NCI-H345 treated with DMSO at 0.1 percent for 48 hours (cell line): ENCODE measurements around the gene MADD.
"Not testable (repeated sequence)": the region's sequence is repeated elsewhere in the genome, so short reads cannot be mapped to it uniquely, and the experiment has no call there.

Experiments
- DNase-seq: peaks from one replicate; lab custom pipeline; 2025; ENCODE audit not compliant: unreplicated experiment; lab: John Stamatoyannopoulos, UW

Gene MADD

DNA sequence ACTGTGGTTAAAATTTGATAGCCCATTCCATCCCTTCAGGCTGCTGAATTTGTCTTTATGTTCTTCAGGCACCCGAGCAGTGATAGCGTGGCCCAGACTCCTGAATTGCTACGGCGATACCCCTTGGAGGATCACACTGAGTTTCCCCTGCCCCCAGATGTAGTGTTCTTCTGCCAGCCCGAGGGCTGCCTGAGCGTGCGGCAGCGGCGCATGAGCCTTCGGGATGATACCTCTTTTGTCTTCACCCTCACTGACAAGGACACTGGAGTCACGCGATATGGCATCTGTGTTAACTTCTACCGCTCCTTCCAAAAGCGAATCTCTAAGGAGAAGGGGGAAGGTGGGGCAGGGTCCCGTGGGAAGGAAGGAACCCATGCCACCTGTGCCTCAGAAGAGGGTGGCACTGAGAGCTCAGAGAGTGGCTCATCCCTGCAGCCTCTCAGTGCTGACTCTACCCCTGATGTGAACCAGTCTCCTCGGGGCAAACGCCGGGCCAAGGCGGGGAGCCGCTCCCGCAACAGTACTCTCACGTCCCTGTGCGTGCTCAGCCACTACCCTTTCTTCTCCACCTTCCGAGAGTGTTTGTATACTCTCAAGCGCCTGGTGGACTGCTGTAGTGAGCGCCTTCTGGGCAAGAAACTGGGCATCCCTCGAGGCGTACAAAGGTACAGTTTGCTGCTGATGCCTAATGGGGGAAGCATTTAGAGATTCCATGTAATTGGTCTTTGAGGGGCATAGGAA is 4.7 kb downstream of the MADD start:
- DNase-seq, result no peak

DNA sequence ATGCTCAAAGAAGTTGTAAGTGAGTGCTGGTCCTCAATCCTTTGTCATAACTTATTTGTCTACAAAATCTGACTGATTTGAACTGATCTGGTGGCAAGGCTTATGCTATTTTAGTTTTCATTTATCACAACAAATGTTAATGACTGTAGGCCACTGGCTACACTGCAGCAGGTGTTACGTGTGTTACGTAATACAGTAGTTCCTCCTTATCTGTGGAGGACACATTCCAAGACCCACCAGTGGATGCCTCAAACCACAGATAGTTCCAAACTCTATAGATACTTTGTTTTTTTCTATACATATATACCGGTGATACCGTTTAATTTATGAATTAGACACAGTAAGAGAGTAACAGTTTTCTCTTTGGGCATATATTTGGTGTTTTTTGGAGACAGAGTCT is 7.0 kb downstream of the MADD start:
- DNase-seq, result no peak

DNA sequence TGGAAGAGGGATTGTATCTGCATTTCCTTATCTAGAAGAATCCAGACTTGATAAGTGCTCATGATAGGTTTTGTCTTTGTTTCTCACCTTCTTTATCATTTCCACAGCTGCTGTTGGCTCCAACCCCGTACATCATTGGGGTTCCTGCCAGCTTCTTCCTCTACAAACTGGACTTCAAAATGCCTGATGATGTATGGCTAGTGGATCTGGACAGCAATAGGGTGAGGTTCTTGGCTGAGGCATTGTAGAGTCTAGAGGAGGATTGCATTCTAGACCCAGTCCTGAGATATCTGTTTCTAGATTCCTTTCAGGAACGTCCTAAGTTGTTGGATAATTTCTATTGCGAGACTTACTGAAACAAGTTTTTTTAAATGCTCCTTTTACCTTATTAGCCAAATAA is 8.1 kb downstream of the MADD start:
- no peak for DNase-seq

DNA sequence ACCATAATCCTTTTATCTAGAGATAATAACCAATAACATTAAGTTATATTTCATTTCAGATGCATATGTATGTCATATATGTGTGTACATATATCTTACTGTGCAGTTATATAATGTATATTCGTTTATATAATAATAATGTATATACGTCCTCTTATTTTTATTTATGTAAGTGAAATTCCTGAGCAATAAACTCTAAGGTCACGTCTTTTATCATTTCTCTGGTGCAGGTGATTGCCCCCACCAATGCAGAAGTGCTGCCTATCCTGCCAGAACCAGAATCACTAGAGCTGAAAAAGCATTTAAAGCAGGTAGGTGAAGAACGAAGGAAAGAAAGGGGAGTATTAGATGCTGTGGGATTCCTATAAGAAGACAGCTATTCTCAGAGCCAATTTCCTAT is 8.8 kb downstream of the MADD start:
- DNase-seq, result no peak

DNA sequence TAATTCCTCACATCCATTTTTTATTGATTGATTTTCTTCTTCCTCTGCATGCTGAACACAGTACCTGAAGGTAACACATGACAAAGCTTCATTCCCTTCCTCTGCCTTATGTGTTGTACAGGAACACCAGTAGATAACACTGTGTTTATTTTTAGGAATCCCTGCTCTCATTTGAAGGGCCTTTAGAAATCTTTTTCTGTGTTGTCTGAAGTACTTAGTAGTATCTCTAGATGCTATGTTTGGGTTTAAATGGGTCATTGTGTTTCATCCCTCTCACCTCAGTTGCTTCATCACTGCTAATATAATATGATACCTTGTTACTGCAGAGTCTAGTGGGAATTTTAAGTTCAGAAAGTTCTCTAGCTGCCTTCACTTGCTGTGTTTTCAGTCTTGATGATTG is 10.2 kb downstream of the MADD start:
- DNase-seq, result no peak

DNA sequence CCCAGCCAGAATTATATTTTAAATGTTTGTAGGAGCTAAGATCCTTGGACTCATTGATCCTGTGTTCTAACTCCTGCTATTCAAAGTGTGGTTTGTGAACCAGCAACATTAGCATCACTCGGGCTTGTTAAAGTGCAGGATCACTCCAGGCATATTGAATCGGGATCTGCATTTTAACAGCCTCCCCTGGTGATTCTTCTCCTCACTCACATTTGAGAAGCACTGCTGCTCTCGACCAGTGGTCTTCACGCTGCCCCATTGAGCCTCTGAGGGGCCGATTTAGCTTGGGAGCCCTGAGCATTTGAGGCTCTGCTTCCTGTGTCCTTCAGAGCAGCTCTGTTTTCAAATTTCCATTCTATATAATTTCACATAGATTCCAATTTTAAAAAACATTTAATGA is 10.9 kb downstream of the MADD start:
- DNase-seq, result no peak

DNA sequence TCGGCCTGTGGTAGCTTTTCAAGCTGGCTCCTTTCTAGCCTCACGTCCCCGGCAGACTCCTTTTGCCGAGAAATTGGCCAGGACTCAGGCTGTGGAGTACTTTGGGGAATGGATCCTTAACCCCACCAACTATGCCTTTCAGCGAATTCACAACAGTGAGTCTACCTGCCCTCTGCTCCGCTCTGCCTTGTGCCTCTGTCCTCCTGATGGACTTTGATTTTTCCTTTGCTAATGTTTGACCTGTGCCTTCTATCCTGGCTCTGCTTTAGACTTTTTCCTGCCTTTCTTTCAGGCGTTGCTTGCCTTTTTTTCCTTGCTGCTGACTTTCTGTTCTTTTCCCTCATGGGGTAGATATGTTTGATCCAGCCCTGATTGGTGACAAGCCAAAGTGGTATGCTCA is 12.5 kb downstream of the MADD start:
- DNase-seq, result no peak

DNA sequence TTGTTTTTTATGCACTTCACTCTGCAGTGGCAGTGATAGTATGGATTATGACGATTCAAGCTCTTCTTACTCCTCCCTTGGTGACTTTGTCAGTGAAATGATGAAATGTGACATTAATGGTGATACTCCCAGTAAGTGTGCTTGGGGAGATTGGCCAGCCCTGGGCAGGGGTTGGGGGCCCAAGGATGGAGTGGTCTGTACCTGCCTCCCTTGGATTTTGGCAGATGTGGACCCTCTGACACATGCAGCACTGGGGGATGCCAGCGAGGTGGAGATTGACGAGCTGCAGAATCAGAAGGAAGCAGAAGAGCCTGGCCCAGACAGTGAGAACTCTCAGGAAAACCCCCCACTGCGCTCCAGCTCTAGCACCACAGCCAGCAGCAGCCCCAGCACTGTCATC is 14.2 kb downstream of the MADD start:
- DNase-seq, result no peak

DNA sequence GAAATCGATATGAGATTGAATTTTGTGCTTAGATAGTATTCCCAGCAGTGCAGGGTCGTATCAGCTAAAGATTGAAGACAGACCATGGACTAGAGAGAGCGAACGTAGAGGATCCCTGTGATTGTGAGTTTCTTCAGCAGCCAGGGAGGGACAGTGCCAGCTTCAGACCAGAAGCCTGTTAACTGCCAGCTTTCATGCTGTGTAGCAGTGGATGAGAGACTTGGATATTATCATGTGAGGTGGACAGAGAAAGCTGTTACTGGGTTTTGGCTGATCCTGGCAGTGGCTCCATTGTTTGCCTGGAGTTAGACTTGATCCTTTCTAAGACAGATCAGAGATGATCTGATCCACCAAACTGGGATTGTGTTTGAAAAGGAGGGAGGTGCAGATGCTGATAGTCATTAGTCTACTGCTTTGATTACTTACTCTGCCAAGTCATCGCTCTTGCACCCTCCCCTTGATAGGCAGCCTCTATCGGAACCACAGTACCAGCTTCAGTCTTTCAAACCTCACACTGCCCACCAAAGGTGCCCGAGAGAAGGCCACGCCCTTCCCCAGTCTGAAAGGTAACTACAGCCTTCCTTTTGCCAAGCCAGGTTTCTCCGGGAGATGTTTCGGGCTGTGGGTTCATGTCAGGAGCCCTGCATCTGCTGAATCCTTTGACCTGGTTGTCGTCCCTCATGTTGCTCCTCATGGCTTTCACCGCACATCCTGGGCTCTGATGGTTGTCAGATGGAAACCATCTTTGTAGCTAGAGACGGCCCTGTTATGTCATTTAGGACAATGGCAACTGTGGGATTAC is 16.2 kb downstream of the MADD start:
- no peak for DNase-seq

DNA sequence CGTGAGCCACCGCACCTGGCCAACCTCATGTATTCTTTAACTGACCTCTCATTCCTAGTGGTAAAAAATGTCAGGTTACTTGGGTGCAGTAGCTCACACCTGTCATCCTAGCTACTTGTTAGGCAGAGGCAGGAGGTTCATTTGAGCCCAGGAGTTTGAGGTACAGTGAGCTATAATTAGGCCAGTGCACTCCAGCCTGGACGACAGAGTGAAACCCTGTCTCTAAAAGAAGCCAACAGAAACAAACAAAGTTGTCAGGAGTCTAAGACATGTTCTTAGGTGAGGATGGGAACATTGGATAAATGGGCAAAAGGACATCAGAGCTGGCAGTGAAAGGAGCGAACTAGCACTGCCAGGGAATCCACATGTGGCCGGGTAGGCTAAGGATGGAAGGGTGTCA is 18.1 kb downstream of the MADD start:
- no peak for DNase-seq

DNA sequence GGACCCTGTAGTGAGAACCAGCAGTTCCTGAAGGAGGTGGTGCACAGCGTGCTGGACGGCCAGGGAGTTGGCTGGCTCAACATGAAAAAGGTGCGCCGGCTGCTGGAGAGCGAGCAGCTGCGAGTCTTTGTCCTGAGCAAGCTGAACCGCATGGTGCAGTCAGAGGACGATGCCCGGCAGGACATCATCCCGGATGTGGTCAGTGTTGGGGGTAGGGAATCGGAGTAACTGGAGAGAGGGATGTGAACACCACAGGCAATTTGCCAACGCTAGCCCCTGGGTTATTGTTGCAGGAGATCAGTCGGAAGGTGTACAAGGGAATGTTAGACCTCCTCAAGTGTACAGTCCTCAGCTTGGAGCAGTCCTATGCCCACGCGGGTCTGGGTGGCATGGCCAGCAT is 19.9 kb downstream of the MADD start:
- DNase-seq, result no peak

DNA sequence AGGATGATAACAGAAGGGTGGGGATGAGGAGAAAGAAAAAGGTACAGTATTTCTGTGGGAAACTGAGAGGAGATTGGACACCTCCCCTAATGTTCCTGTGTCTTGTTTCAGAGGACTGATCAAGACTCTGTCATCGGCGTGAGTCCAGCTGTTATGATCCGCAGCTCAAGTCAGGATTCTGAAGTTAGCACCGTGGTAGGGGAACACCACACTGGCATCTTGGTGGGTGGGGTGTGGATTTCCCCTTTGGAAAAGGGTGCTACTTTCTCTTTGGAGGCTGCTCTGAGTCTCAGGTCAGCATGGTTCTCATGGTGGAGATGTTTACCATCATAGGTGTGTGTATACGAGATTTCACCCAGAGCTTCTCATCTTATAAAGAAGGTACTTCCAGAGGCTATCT is 25.5 kb downstream of the MADD start:
- DNase-seq, result no peak

DNA sequence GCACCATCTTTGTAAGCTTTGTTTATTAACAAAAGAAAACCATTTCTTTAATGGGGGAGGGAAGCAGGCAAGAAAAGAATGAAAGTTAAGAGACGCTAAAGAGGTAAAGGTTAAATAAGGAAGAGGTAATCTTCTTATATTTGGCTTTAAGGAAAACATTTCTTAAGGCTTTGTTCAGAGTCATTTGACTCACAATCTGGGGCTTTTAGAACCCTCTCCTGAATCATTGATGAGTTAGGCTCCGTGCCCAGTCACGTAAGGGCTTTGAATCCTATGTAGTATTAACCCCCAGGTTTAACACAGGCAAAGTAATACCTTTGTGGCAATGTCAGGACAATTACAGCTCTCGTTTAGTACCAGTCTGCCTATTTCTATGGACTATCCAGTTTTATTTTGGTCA is 26.1 kb downstream of the MADD start:
- no peak for DNase-seq

DNA sequence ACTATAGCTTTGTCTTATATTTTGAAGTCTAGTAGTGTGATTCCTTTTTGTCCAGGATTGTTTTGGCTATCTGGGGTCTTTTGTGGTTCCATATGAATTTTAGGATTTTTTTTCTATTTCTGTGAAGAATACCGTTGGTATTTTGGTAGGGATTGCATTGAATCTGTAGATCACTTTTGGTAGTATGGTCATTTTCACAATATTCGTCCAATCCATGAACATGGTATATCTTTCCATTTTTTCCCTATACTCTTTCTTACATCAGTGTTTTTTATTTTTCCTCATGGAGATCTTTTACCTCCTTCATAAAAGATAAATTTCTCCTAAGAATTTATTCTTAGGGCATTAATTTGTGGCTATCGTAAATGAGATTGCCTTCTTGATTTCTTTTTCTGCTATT is 29.1 kb downstream of the MADD start:
- DNase-seq, result no peak

DNA sequence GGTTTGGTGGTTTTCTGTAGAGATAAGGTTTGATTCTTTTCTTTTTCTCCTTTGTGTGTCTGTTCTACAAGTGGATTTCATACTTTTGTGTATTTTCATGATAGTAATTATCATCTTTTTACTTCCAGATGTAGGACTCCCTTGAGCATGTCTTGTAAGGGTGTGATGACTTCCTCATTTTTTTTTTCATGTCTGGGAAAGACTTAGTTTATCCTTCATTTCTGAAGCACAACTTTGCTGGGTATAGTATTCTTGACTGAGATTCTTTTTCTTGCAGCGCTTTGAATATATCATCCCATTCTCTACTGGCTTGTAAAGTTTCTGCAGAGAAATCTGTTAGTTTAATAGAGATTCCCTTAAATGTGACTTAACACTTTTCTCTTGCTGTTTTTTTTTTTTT is 32.9 kb downstream of the MADD start:
- DNase-seq, result no peak

DNA sequence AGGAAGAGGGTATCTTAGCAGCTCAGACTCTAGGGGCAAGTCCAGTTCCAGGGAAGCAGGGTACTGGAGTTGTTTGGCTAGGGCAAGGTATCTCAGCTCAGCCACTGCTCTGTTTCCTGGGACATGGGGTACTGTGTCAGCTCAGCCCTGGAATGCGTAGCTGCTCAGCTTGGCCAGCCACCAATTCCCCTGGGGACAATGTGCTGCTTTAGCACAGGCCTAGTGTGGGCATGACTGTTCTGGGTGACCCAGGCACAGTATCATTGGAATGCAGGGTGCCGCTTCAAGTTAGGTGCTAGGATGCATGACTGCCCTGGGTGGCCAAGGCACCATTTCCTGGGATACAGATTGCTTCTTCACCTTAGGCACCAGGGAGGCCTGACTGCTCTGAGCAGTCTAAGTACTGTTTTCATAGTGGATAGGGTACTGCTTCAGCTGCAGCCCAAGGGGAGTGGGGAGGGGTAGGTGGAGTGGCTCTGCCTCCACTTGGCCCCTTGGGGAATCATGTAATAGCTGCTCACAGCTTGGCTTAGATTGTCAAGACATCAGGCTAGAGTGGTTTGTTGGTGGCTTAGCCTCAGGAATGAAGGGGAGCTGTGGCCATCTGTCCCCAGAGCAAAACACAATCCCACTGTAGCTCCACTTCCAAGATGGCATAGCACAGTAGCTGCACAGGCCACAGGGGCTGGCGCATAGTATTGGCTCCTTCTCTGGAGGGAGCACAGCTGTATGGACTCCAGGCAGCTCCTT is 36.0 kb downstream of the MADD start:
- DNase-seq, result no peak

DNA sequence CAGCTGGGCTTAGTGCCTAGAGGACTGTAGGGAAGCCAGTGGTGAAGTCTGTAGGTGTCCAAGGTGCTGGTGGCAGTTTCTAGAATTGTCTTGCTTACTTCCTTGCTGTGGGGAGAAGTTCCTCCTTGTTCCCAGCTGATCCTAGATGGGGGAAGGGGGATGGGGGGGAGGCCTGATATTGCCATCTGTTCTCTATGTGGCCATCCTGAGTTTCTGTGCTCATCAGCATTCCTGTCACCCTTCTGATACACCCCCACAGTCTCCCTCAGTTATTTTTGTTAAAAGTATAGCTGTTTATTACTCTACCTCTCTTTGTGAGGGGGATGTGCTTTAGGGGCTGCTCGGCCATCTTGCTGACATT is 36.5 kb downstream of the MADD start:
- DNase-seq, result no peak

DNA sequence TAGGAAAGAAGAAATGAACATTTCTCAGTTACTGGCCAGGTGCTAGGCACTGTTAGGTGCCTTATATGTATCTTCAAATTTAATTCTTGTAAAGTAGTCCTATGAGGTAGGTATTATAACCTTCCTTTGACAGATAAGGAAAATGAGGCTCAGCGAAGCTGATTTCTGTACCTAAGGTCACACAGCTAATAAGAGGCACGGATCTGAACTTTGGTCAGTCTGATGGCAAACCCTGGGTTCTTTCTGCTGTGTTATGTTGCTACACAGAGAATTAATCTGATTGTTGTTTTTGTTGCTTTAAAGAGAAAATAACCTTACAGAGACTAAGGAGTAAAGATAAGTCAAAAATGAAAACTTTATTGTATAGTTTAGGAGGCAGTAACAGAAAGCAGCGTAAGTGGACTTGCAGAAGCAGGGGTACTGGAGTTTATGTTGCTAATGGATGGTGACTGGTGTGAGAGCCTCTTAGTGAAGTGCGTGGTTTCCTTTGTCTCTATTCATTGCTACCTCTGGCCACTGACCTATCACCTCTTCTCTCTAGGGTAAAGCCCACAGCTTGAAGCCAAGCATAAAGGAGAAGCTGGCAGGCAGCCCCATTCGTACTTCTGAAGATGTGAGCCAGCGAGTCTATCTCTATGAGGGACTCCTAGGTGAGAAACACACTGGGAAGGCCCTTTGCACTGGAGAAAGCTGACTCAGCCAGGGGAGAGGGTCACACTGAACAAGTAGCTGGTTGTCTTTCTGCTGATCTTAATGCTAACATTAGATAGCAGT is 38.3 kb downstream of the MADD start:
- DNase-seq, result no peak

DNA sequence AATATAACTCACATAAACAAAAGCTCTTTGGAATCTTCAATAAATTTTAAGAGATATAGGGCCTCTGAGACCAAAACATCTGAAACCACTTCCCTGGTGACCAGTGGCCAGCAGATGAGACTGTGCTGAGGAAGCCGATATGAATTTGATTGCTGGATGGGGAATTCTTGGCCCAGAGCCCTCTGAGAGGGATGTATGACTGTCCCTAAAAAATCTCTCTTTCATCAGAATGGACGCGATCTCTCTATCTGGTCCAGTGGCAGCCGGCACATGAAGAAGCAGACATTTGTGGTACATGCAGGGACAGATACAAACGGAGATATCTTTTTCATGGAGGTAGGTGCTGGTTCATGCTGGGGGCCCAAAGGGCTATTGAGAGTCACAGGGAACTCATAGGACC is 45.1 kb downstream of the MADD start:
- DNase-seq, result no peak

DNA sequence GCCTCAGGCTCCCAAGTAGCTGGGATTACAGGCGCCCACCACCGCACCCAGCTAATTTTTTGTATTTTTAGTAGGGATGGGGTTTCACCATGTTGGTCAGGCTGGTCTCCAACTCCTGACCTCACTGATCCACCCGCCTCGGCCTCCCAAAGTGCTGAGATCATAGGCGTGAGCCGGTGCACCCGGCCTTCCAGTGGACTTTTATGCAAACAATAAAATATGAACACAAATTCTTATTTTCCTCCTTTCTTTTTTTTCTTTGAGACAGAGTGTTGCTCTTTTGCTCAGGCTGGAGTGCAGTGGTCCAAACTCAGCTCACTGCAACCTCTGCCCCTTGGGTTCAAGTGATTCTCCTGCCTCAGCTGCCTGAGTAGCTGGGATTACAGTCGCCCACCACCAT is 46.6 kb downstream of the MADD start:
- not testable (repeated sequence) for DNase-seq

DNA sequence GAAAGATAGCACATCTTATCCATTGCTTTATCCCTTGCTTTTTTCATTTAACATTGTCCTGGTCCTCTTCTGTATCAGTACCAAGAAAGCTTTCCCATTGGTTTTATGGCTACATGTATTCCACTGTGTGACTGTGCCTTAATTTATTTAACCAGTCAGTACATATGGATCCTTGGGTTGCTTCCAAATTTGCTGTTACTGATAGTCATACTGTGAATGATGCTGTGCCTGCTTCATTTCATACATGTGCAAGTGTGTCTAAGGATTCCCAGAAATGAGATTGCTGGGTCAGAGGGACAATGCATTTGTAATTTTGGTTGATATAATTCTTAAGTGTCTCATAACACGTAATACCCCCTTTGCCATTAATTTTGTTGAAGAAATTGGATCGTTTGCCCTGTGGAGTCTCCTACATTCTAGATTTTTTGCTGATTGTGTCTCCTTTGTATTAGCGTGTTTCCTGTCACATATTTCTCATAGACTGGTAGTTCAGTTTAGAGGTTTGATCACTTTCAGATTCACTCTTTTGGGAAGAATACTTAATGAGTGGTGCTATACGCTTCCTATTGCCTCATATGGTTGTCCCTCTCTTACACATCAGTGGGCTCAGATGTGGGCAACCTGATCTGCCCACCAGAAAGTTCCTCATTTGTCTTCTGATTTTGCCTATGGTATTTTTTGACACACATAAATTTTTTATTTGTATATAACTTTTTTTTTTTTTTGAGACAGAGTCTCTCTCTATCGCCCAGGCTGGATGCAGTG is 47.3 kb downstream of the MADD start:
- no peak for DNase-seq
